HG03521 (cell line): ENCODE measurements around the gene FCN3.

Experiments
- ATAC-seq: cut with Tn5 transposase; IDR thresholded peaks from one replicate; pipeline ENCODE4 v1.9.1; 2021; ENCODE audit warnings: mild to moderate bottlenecking, moderate library complexity; ENCODE audit not compliant: unreplicated experiment

Gene FCN3

DNA sequence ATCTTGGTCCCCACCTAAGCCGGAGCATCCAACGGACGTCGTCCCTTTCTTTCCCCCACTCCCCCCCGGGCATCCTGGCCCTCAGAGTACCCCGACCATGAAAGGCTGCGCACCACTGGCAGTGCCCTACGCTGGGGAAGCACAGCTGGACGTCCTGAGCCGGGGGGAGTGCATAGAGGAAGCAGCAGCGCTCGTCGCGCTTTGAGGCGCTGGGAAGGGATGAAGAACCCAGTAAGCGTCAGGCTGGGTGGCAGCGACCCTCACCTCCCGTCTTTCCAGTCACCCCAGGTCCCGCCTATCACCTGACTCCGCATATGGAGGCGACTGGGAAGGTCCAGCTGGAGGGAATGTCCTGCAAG is 13.6 kb downstream of the FCN3 start:
- ATAC-seq = no peak

DNA sequence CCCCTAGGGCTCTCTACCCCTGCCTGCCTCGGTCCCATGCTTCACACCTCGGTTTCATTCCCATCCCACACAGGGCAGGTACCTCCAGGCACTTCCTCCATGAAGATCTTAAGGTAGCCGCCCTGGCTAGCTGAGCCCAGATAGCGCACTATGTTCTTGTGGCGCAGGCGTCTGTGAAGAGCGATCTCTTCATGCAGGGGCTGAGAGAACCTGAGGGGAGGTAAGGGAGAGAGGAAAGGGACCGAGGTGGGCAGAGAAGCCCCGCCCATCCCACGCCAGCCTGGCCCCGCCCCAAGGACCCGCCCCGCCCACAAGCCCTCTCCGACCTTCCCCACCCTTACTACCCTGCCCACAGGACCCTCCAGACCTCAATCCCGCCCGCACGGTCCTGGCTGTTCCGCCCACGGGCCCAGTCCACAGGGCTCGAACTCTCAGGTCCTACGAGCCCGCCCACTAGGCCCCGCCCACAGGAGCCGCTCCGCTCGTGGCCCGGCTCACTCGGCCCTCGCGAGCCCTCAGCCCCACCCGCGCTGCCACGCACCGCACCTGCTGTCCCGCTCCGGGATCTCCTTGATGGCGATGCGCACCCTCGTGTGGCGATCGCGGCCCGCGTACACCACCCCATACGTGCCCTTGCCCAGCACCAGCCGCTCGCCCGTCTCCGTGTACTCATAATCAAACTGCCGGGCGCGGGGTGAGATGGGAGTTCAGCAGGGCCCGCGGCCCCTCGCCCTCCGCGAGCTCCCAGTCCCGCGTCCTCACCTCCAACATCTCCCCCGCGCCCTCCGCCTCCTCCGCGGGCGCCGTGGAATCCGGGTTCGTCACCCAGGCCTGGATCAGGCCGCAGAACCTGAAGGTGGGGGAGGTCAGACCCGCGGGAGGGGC is 14.2 kb downstream of the FCN3 start:
- no peak for ATAC-seq

DNA sequence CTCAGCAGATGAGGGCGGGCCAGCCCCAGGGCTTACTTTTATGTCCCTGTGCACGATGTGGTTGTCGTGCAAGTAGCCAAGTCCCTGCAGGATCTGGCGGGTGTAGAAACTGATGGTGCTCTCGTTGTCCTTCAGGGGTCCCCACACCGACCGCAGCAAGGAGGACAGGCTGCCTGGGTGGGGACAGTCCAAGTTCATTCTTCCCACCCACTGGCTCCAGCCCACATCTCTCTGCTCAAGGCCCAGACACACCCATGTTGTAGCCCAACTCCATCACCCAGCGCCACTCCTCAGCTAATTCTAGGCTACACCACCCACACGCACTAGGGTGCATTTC is 14.8 kb downstream of the FCN3 start:
- no peak for ATAC-seq

DNA sequence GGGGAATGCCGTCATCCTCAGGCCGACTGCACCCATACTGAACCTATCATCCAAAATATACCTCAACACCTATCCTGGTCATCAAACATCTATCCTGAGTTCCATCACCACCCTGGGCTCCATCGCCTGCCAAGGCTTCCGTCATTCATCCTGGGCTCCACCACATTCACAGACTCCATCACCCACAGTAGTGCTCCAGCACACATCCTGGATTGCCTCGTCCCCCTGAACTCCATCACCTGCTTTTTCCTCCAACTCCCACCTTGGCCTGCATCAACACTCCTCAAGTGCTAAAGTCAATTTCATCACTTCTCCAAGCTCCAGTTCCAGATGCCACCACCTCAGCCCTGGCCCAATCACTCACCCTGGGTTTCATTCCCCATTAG is 15.7 kb downstream of the FCN3 start:
- ATAC-seq = no peak

DNA sequence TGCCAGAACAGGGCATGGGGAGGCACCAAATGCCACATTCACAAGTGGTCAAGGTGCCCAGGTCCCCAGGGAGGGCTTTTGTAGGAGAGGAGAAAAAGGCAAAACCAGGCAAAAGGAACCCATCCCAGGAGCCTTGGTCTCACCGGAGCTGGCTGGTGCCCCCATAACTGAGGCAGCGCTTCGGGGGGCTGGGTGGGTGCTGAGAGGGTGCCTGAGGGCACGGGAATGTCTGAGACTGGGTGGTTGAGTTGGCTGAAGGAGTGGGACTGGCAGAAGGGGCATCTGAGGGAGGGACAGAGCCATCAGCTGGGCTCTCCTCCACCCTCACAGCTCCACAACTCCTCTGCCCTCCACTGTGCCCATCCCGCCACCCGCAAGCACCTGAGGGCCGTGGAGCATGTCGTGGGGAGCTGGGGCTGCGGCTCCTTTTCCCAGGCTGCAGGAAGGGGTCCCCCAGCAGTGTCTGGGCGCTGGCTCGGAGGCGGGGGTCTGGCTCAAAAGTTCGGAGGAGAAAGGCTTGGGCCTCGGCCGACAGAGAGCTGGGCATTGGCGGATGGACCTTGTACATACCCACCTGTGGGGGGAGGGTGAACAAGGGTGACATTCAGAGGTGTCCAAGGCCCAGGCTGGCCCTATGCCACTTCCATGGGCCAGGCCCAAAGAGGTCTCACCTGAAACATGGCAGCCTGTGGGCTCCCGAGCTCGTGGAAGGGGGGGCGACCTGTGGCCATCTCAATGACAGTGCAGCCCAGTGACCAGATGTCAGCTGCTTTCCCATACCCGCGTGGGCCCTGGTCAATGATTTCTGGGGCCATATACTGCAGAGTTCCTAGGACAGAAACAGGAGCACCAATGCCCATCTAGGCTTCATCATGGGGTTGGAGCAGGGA is 16.3 kb downstream of the FCN3 start:
- ATAC-seq = no peak

DNA sequence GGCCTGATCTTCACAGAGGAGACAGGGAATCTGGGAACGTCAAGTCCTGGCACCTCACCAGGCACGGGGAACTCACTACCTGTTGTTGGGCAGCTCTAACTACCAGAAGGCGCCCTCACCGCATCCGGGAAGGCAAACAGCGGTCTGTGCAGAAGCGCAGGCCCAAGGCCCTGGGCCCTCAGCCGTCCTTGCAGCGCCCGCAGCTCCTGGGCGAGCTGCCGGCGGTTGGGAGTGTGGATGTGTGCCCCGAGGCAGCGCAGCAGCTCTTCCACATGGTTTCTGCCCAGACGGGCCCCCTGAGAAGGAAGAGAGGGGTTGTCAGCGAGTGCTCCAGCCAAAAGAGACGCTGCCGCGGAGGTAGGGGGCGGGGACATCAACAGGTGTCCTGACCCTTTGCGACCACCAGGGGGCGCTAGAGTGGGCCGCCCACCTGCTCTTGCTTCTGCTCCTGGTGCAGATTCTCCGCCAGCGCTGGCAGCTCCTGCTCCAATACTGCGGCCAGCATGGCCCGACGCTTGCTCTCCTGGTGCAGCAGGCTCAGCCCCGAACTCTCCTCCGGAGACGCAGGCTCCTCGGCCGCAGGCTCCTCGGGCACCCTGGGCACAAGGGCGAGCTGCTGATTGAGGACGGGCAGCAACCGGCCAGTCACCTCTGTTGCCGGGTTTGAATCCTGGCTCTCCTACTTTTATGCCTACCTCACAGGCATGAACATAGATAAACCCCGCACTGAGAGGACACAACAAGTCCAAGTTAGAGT is 17.2 kb downstream of the FCN3 start:
- no peak for ATAC-seq

DNA sequence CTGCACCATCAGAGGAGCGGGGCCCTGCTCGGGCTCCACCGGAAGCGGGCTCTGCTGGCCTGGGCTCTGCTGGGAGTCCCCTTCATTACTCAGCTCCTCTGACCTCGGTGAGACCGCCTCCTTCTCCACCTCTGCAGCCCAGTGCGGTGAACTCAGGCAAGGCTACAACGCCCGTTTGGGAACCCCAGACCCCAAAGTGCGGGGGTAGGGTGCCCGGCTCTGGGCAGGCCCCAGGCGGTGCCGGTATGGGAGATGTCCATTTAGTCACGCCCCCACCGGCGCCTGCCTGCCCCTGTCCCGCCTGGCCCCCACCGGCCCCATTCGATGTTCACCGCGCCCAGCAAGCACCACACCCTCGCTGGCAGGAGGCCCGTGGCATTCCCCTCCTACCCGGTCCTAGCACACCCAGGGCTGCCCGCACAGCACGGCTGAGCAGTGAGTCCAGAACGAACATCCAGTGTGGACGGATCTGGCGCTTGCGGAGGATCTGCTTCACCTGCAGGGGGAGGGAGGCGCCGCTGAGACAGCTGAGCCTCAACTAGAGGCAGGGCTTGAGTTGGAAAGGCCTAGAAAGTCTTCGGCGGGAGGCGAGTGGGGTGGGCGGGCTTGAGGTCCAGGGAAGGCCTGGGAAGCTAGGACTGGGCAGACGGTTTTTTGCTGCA is 17.9 kb downstream of the FCN3 start:
- no peak for ATAC-seq

DNA sequence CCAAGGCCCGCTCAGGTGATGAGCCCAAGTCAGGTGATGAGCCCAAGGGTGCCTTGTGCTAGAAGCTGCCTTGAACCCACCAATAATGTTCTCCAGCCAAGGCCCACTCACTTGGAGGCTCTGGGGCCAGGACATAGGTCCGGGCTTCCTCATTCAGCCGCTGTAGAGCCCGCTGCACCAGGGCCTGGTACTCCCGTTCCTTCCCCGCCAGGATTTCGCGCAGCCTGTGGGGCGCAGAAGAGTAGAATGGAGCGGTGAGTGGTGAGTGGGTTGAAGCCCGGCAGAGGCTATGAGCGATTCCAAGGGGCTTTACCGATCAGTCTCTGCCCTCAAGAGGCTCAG is 18.4 kb downstream of the FCN3 start:
- ATAC-seq = no peak

DNA sequence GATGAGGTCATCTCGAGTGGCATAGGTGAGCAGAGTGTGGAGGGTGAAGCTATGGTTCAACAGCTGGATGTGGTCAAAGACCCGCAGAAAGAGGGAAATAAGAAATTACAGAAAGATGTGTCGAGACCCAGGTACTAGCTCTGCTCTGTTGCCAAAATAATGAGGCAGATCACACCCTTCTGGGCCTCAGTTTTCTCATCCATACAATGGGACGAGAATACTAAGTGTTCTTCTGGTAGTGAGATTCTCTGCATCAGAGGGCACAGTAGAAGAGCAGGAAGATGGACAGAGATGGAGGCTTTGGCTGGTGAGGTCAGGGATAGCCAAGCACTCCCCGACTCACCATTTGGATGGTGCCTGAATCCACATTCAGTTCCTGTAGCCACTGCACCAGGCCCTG is 18.9 kb downstream of the FCN3 start:
- no peak for ATAC-seq

DNA sequence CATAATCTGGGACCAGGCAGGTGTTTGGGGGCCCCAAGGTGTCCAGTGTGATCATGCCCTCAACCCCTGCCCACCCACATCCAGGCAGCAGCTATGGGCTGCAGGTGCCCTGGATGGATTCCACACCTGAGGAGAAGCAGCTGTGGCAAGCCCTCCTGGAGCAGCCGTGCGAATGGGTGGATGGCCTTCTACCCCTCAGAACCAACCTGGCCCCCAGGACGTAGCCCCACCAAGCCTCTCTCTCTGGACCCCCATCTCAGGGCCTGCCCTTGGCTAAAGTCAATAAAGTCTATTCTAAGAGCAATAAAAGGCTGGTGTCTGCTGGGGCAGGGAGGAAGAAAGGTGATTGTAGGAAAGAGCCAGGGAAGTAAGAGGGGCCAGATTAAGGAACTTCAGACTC is 21.0 kb downstream of the FCN3 start:
- ATAC-seq = no peak

DNA sequence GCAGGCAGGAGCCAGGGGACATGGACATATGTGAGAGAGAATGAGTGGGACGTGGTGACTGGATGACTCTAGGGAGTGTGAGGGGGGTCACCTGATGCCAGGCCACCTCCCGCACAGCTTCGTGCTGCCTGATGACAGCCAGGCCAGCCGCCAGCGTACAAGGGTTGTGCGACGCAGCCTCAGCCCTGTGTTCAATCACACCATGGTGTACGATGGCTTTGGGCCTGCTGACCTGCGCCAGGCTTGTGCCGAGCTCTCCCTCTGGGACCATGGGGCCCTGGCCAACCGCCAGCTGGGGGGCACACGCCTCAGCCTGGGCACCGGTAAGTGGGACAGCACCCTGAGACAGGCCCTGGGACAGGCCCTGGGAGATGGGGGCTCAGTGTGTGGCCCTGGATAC is 21.5 kb downstream of the FCN3 start:
- no peak for ATAC-seq

DNA sequence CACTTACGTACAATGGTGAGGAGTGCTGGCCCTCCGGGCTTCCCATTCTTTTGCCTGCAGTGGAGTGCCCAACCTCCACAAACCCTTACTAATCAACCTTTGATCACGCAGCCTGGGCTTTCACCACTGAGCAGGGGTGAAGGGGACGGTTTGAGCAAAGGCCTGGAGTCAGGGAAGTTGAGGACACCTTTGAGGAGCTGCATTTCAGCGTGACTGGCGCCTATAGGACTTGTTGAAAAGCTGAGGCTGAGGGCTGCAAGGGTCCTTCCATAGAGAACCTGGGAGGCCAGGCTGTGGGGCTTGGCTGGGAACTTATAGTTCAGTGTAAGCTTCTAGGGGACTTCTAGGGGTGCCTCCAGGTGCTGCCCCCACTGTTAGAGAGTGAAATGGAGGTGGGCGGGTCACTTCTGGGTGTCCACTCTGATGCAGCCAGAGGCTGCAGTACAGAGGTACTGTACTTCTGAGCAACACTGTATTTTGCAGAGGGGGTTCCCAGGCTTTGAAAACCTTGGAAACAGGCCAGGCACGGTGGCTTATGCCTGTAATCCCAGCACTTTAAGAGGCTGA is 23.0 kb downstream of the FCN3 start:
- no peak for ATAC-seq

DNA sequence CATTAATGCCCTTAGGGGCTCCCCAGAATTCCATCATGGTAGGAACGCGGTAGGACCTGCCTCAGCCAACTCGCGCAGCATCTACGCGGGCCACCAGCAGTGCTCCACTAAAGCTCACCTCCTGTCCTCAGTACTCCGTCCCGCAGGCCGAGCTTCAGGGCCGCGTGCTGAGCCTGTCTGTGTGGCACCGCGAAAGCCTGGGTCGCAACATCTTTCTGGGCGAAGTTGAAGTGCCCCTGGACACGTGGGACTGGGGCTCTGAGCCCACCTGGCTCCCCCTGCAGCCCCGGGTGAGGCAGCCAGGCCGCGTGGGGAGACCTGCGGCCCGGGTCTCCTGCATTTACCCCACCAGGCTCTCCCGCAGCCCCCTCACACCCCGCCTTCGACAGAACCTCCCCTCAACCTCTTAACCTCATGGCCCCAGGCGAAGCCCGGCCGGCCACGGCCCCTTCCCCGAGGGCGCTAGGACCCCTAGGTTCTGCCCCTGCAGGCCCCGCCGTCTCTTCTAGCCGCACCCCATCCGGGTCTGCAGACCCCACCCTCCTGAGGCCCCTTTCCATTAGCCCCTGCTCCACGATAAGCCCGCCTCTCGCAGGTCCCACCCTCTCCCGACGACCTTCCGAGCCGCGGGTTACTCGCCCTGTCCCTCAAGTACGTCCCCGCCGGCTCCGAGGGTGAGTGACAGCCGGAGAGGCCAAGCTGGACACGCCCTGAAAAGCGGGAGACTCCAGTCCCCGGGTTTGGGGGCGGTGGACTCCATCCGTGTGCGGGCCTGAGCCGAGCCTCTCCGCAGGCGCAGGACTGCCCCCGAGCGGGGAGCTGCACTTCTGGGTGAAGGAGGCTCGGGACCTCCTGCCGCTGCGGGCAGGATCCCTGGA is 23.7 kb downstream of the FCN3 start:
- no peak for ATAC-seq

DNA sequence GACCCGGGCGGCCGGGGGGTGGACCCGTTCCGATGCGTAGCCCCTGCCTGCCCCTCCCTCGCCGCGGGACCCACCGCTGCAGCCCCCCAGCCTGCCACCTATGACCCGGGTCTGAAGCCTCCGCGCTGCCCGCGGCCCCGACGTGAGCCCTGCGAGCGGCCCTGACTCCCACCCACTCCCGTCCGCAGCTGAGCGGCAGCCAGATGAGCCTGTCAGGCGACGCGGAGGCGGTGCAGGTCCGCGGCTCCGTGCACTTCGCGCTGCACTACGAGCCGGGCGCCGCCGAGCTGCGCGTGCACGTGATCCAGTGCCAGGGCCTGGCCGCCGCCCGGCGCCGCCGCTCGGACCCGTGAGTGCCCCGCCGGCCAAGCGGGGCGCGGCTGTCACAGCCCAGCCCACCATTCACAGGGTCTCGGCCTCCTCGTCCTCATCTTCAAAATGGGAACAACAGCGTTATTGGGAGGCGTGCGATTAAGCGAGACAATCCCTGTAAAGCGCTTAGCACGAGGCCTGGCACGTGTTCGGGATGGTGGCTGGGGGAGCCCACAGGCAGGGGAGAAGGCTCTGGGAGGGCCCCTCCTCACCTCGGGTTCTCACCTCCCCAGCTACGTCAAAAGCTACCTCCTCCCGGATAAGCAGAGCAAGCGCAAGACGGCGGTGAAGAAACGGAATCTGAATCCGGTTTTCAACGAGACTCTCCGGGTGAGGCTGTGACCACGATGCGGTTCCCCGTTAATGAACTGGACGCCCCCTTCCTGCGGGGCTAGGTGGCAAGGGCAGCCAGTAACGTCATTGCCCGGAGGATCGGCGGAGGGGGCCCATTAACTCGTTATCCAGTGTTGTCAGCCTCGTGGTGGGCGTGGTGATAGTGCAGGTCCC is 24.6 kb downstream of the FCN3 start:
- no peak for ATAC-seq

DNA sequence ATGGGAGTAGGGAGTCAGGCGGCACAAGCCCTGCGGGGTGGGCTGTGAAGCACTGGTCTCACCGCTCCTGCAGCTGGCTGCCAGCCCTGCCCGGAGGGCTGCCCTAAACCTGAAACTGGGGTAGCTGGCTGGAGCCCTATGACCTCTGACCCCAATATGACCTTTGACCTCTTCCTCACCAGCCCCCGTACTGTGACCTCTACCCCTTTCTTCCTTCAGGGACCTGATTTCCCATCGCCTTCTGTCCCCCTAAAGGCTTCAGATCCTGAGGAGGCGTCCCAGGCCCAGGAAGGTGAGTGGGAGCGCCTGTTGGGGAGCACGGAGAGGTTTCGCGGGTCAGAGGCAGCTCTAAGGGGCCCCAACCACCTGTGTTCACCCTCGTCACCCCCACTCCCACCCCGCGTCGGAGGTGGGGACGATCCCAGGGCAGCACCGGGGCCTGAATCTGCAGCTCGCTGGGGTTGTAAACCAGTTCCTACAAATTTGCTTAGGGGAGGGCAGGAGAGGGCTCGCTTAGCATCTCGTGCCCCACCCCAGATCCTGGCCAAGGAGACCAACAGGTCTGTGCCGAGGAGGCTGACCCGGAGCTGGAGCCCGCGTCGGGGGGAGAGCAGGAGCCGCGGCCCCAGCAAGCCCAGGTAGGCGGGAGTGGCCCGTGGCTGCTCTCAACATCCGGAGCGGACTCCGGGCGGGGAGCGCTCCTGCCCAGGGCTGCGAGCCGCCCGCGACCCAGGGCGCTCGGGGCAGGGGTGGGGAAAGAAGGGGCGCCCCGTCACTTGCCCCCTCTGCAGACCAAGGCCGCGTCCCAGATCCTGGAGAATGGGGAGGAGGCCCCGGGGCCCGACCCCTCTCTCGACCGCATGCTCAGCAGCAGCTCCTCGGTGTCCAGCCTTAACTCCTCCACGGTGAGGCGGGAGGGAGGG is 25.5 kb downstream of the FCN3 start:
- ATAC-seq = no peak

DNA sequence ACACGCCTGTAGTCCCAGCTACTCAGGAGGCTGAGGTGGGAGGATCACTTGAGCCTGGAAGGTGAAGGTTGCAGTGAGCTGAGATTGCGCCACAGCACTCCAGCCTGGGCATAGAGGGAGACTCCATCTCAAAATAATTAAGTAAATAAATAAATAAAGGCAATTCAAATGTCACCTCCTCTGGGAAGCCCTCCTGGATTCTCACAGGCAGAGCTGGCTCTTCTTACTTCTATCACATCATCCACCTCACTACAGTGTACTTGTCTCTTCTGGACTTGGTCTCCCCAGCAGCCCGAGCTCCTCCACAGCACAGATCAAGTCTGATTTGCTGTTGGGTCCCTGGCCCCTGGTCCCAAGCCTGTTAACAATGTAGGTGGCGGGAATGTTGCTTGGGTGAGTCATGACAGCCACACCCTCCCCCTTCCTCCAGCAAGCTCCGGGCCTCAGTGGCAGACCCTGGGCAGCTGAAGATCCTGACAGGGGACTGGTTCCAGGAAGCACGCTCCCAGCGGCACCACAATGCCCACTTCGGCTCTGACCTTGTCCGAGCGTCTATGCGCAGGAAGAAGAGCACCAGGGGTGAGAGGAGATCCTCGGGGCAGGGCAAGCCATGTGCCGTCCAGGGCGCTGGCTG is 27.5 kb downstream of the FCN3 start:
- no peak for ATAC-seq

DNA sequence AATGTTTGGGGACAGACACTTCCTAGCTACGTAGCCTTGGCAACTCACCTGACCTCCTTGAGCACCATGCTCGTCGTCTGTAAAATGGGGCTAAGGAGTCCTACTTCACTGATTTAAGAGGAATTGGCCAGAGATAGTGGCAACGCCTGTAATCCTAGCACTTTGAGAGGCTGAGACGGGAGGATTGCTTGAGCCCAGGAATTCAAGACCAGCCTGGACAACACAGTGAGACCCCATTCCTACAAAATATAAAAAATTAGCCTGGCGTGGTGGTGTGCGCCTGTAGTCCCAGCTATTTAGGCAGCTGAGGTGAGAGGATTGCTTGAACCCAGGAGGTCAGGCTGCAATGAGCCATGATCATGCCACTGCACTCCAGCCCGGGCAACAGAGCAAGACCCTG is 28.3 kb downstream of the FCN3 start:
- ATAC-seq = no peak
